DOHH2 (cell line): ENCODE data around the gene AMPH.

Experiments
- EZH2phosphoT487 ChIP-seq: fragments of 200-600 bp; sonication (generic); IDR thresholded peaks from 2 replicates; pipeline ENCODE4 v1.6.1; 2017; ENCODE audit warnings: borderline replicate concordance, mild to moderate bottlenecking, antibody characterized with exemption, low read length, moderate library complexity, mixed read lengths
- TF ChIP-seq, protein P1 (sequence below): fragments of 200-600 bp; sonication (generic); IDR thresholded peaks from one replicate; pipeline ENCODE4 v1.5.1; 2014; ENCODE audit warnings: antibody characterized with exemption, mild to moderate bottlenecking, low read depth, low read length; ENCODE audit not compliant: poor library complexity, severe bottlenecking

DNA sequence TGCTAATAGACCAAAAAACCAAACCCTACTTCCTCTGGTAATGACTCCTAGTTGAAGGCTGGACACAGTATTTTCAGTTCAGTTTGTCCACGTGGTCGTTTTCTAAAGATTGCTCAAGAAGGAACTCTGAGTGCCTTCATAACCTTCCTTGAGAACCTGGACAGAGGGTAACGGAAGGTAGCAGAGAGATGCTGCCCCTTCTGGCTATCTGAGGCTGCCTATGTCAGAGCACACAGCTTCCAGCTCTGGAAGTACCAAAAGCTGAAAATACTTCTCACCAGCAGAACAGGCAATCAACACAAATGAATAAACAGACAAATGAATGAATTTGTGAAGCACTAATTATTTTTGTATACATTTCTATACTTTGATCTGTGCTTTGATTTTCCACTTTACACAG, 85.2 kb downstream of the AMPH start:
- TF ChIP-seq, protein P1, sequence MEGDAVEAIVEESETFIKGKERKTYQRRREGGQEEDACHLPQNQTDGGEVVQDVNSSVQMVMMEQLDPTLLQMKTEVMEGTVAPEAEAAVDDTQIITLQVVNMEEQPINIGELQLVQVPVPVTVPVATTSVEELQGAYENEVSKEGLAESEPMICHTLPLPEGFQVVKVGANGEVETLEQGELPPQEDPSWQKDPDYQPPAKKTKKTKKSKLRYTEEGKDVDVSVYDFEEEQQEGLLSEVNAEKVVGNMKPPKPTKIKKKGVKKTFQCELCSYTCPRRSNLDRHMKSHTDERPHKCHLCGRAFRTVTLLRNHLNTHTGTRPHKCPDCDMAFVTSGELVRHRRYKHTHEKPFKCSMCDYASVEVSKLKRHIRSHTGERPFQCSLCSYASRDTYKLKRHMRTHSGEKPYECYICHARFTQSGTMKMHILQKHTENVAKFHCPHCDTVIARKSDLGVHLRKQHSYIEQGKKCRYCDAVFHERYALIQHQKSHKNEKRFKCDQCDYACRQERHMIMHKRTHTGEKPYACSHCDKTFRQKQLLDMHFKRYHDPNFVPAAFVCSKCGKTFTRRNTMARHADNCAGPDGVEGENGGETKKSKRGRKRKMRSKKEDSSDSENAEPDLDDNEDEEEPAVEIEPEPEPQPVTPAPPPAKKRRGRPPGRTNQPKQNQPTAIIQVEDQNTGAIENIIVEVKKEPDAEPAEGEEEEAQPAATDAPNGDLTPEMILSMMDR = no peak
- no peak for TF ChIP-seq EZH2phosphoT487
